T-helper 22 cell (primary cell): ENCODE results near the gene CLUH.
A peak's percentile ranks its signal among the peaks of the same experiment; 100 is the strongest.

Experiments used
- DNase-seq: peaks from one replicate; pipeline ENCODE4 v3.0.0-alpha.2; 2020; ENCODE audit warnings: low read depth

CLUH gene

GRCh38 chr17:2711608-2712299, at the start of gene CLUH:
Gene CLUH, minus strand, starts transcription at chr17:2711764. Its CDS starts 103 bp downstream, at chr17:2711661.
- DNase-seq, result peak; percentile 91

GRCh38 chr17:2758870-2759269, 47.3 kb upstream of the CLUH start:
- no peak for DNase-seq

GRCh38 chr17:2755891-2756724, 44.5 kb upstream of the CLUH start:
- no peak for DNase-seq

GRCh38 chr17:2751491-2751890, 39.9 kb upstream of the CLUH start:
- DNase-seq, result no peak

GRCh38 chr17:2750721-2751120, 39.2 kb upstream of the CLUH start:
- DNase-seq, result no peak

- DNase-seq, result peak; percentile 23
Measured at GRCh38 chr17:2749784-2750181, 38.2 kb upstream of the CLUH start.

- DNase-seq, result no peak
Measured at GRCh38 chr17:2749058-2749783, 37.7 kb upstream of the CLUH start, which contains the start of gene CCDC92B. Gene CCDC92B, minus strand, starts transcription at chr17:2749652. Its CDS starts 14,507 bp downstream, at chr17:2735145.

- no peak for DNase-seq
Measured at GRCh38 chr17:2745317-2746037, 33.9 kb upstream of the CLUH start.

- DNase-seq, result no peak
Measured at GRCh38 chr17:2737693-2738092, 26.1 kb upstream of the CLUH start.

- no peak for DNase-seq
Measured at GRCh38 chr17:2736956-2737355, 25.4 kb upstream of the CLUH start.

GRCh38 chr17:2735896-2736295, 24.3 kb upstream of the CLUH start:
- no peak for DNase-seq

- no peak for DNase-seq
Measured at GRCh38 chr17:2734939-2735338, 23.4 kb upstream of the CLUH start.

GRCh38 chr17:2731807-2732206, 20.2 kb upstream of the CLUH start:
- no peak for DNase-seq

- DNase-seq, result no peak
Measured at GRCh38 chr17:2730764-2731353, 19.3 kb upstream of the CLUH start.

- DNase-seq, result no peak
Measured at GRCh38 chr17:2724784-2725164, 13.2 kb upstream of the CLUH start.

GRCh38 chr17:2723997-2724783, 12.6 kb upstream of the CLUH start:
- DNase-seq, result no peak

GRCh38 chr17:2723505-2723996, 12.0 kb upstream of the CLUH start:
- DNase-seq, result no peak

- DNase-seq, result no peak
Measured at GRCh38 chr17:2722611-2723010, 11.0 kb upstream of the CLUH start.

GRCh38 chr17:2721603-2722002, 10.0 kb upstream of the CLUH start:
- no peak for DNase-seq

GRCh38 chr17:2719861-2720260, 8.3 kb upstream of the CLUH start:
- DNase-seq, result no peak
